Activated T-cell treated with anti-CD3 and anti-CD28 coated beads, Interleukin-2, amount 50 U/mL, for 4 hours (primary cell): ENCODE results near the gene MPHOSPH8. TPM values are rescaled to one million over a fixed set of nuclear protein-coding genes. Genes with fewer than 3 reads are reported as not detected.

Source experiments
- ATAC-seq, 2 donors: fragments of 200-7000 bp; cut with Tn5 transposase; one replicate each; pipeline ENCODE4 v1.10.0; 2021
- DNase-seq: peaks from one replicate; pipeline ENCODE4 v3.0.0-alpha.2; 2020
- H3K27me3 Mint-ChIP-seq: one replicate; pipeline ENCODE4 v1.8.0; 2021; ENCODE audit warnings: low read depth, mixed read lengths
- H3K36me3 Mint-ChIP-seq: one replicate; pipeline ENCODE4 v1.8.0; 2022; ENCODE audit warnings: mixed read lengths; ENCODE audit not compliant: insufficient read depth
- H3K4me1 Mint-ChIP-seq: one replicate; pipeline ENCODE4 v1.8.0; 2021; ENCODE audit warnings: low read depth, mixed read lengths
- H3K4me3 Mint-ChIP-seq: one replicate; pipeline ENCODE4 v1.8.0; 2021; ENCODE audit warnings: mild to moderate bottlenecking, moderate library complexity, mixed read lengths
- H3K9me3 Mint-ChIP-seq: one replicate; pipeline ENCODE4 v1.8.0; 2021; ENCODE audit warnings: mixed read lengths
- total RNA-seq, 3 donors: library from RNA; stranded (reverse); gene quantifications; one replicate each; pipeline ENCODE4 v1.2.1, GENCODE V29; 2021

The MPHOSPH8 gene
- total RNA-seq, 3 donors from 2014 or later = 26.6 to 30.3 (median 29.9) TPM

- H3K27me3 Mint-ChIP-seq = no peaks in the 10 kb centered on the region
- DNase-seq = no peak
- H3K4me1 Mint-ChIP-seq = no peaks in the 10 kb centered on the region
- H3K4me3 Mint-ChIP-seq = no peak overlapping the region
- peaks cover 45% of the 10 kb centered on the region for H3K36me3 Mint-ChIP-seq
- no peaks in the 10 kb centered on the region for H3K9me3 Mint-ChIP-seq
- no peak for ATAC-seq
Observed at GRCh38 chr13:19661126-19661525, 27.7 kb downstream of the MPHOSPH8 start.

- ATAC-seq = no peak
- no peaks in the 10 kb centered on the region for H3K27me3 Mint-ChIP-seq
- no peak overlapping the region for H3K4me3 Mint-ChIP-seq
- H3K9me3 Mint-ChIP-seq = no peaks in the 10 kb centered on the region
- DNase-seq = no peak
- H3K36me3 Mint-ChIP-seq = peaks cover 49% of the 10 kb centered on the region
- no peaks in the 10 kb centered on the region for H3K4me1 Mint-ChIP-seq
Observed at GRCh38 chr13:19661561-19661960, 28.1 kb downstream of the MPHOSPH8 start.

GRCh38 chr13:19663416-19663979 lies 30.0 kb downstream of the MPHOSPH8 start:
- Mint-ChIP-seq H3K4me3 (no peak overlapping the region), H3K27me3 (no peaks in the 10 kb centered on the region), H3K9me3 (no peaks in the 10 kb centered on the region), H3K4me1 (no peaks in the 10 kb centered on the region), H3K36me3 (peaks cover 49% of the 10 kb centered on the region)
- ATAC-seq (no peak), DNase-seq (no peak)

- H3K4me3 Mint-ChIP-seq = no peak overlapping the region
- H3K9me3 Mint-ChIP-seq = no peaks in the 10 kb centered on the region
Observed at GRCh38 chr13:19664481-19665230, 31.2 kb downstream of the MPHOSPH8 start.

GRCh38 chr13:19665427-19665859 lies 32.0 kb downstream of the MPHOSPH8 start:
- H3K4me1 Mint-ChIP-seq = no peaks in the 10 kb centered on the region
- DNase-seq (no peak), ATAC-seq (no peak)
- H3K36me3 Mint-ChIP-seq = peaks cover 56% of the 10 kb centered on the region
- H3K9me3 Mint-ChIP-seq = no peaks in the 10 kb centered on the region
- H3K4me3 Mint-ChIP-seq = no peak overlapping the region
- H3K27me3 Mint-ChIP-seq = no peaks in the 10 kb centered on the region

More at GRCh38 chr13:19664481-19665230, 31.2 kb downstream of the MPHOSPH8 start:
- no peaks in the 10 kb centered on the region for H3K27me3 Mint-ChIP-seq
- ATAC-seq = no peak
- peaks cover 51% of the 10 kb centered on the region for H3K36me3 Mint-ChIP-seq
- no peaks in the 10 kb centered on the region for H3K4me1 Mint-ChIP-seq
- DNase-seq = no peak

GRCh38 chr13:19668778-19669177 lies 35.3 kb downstream of the MPHOSPH8 start:
- Mint-ChIP-seq H3K27me3 (no peaks in the 10 kb centered on the region), H3K36me3 (peaks cover 55% of the 10 kb centered on the region), H3K4me1 (no peaks in the 10 kb centered on the region), H3K9me3 (no peaks in the 10 kb centered on the region), H3K4me3 (no peak overlapping the region)
- ATAC-seq (no peak), DNase-seq (no peak)

GRCh38 chr13:19670147-19670546 lies 36.7 kb downstream of the MPHOSPH8 start:
- Mint-ChIP-seq H3K4me1 (no peaks in the 10 kb centered on the region), H3K4me3 (no peak overlapping the region), H3K36me3 (peaks cover 56% of the 10 kb centered on the region), H3K9me3 (no peaks in the 10 kb centered on the region), H3K27me3 (no peaks in the 10 kb centered on the region)
- DNase-seq (no peak), ATAC-seq (no peak)

GRCh38 chr13:19672990-19673389 lies 39.5 kb downstream of the MPHOSPH8 start:
- H3K4me3 Mint-ChIP-seq = no peak overlapping the region
- peaks cover 59% of the 10 kb centered on the region for H3K36me3 Mint-ChIP-seq
- no peaks in the 10 kb centered on the region for H3K27me3 Mint-ChIP-seq
- ATAC-seq (no peak), DNase-seq (no peak)
- no peaks in the 10 kb centered on the region for H3K9me3 Mint-ChIP-seq
- no peaks in the 10 kb centered on the region for H3K4me1 Mint-ChIP-seq

GRCh38 chr13:19673473-19674430 lies 40.3 kb downstream of the MPHOSPH8 start:
- Mint-ChIP-seq H3K9me3 (no peaks in the 10 kb centered on the region), H3K4me1 (no peaks in the 10 kb centered on the region), H3K36me3 (peaks cover 61% of the 10 kb centered on the region), H3K4me3 (no peak overlapping the region), H3K27me3 (no peaks in the 10 kb centered on the region)
- no peak for ATAC-seq
- DNase-seq = no peak

GRCh38 chr13:19674898-19675297 lies 41.4 kb downstream of the MPHOSPH8 start:
- ATAC-seq (no peak), DNase-seq (no peak)
- Mint-ChIP-seq H3K9me3 (no peaks in the 10 kb centered on the region), H3K4me3 (no peak overlapping the region), H3K4me1 (no peaks in the 10 kb centered on the region), H3K36me3 (peaks cover 53% of the 10 kb centered on the region), H3K27me3 (no peaks in the 10 kb centered on the region)

- Mint-ChIP-seq H3K27me3 (no peaks in the 10 kb centered on the region), H3K4me3 (no peak overlapping the region), H3K9me3 (no peaks in the 10 kb centered on the region), H3K36me3 (peaks cover 47% of the 10 kb centered on the region), H3K4me1 (no peaks in the 10 kb centered on the region)
- ATAC-seq = no peak
- DNase-seq = no peak
Observed at GRCh38 chr13:19676168-19676567, 42.7 kb downstream of the MPHOSPH8 start.

GRCh38 chr13:19680751-19681150 lies 47.3 kb downstream of the MPHOSPH8 start:
- Mint-ChIP-seq H3K9me3 (no peaks in the 10 kb centered on the region), H3K27me3 (no peaks in the 10 kb centered on the region), H3K4me3 (no peak overlapping the region), H3K4me1 (peaks cover 19% of the 10 kb centered on the region), H3K36me3 (peaks cover 21% of the 10 kb centered on the region)
- ATAC-seq = no peak
- DNase-seq = no peak

GRCh38 chr13:19681517-19681916 lies 48.1 kb downstream of the MPHOSPH8 start:
- peaks cover 19% of the 10 kb centered on the region for H3K4me1 Mint-ChIP-seq
- DNase-seq = no peak
- peaks cover 15% of the 10 kb centered on the region for H3K36me3 Mint-ChIP-seq
- no peaks in the 10 kb centered on the region for H3K27me3 Mint-ChIP-seq
- peak; percentile 65 to 70 for ATAC-seq
- no peaks in the 10 kb centered on the region for H3K9me3 Mint-ChIP-seq
- no peak overlapping the region for H3K4me3 Mint-ChIP-seq

- Mint-ChIP-seq H3K27me3 (no peaks in the 10 kb centered on the region), H3K4me3 (no peak overlapping the region), H3K4me1 (peaks cover 19% of the 10 kb centered on the region), H3K36me3 (peaks cover 11% of the 10 kb centered on the region), H3K9me3 (no peaks in the 10 kb centered on the region)
- ATAC-seq (no peak), DNase-seq (no peak)
Observed at GRCh38 chr13:19685034-19685433, 51.6 kb downstream of the MPHOSPH8 start.
